Measurements from ENCODE around the gene DPEP2. TPM values are rescaled to one million over a fixed set of nuclear protein-coding genes. Genes with fewer than 3 reads are reported as not detected.

DPEP2 gene
- total RNA-seq, 1 donor from 2014 or later, result not detected

GRCh38 chr16:68021490-68021889 is 22.2 kb upstream of the DPEP2 start:
- H3K4me1 ChIP-seq (ENCODE audit: insufficient read depth, low read length), result peaks cover 17% of the 10 kb centered on the region
- H3K4me3 ChIP-seq (ENCODE audit: insufficient read depth, low read depth, low read length), result no peak overlapping the region
- no peak overlapping the region for H3K27ac Mint-ChIP-seq (ENCODE audit: unreplicated experiment)
- H3K27me3 Mint-ChIP-seq (ENCODE audit: low read depth, unreplicated experiment), result no peaks in the 10 kb centered on the region
- H3K79me2 ChIP-seq (ENCODE audit: insufficient read depth, low read length), result peaks cover 37% of the 10 kb centered on the region
- H3K9me3 Mint-ChIP-seq (ENCODE audit: unreplicated experiment), result no peaks in the 10 kb centered on the region
- H3K4me3 Mint-ChIP-seq (ENCODE audit: unreplicated experiment), result peak overlapping the region; percentile 97
- no peaks in the 10 kb centered on the region for H3K9me3 ChIP-seq (ENCODE audit: insufficient read depth, low read depth, low read length)
- no peak overlapping the region for H3K27ac ChIP-seq (ENCODE audit: low read depth, low read length)
- peak overlapping the region; percentile 96 for H3K9ac ChIP-seq (ENCODE audit: low read length)
- TF ChIP-seq EZH2 (IDR thresholded peaks at IDR 0.05; ENCODE audit: insufficient read depth, low read length) (no peak), CTCF (IDR thresholded peaks at IDR 0.05; ENCODE audit: insufficient read depth, low read depth, low read length) (no peak)
- no peaks in the 10 kb centered on the region for H3K36me3 ChIP-seq (ENCODE audit: insufficient read depth, low read length)
- no peak overlapping the region for H2AFZ ChIP-seq (ENCODE audit: low read depth, low read length)
- peaks cover 2% of the 10 kb centered on the region for H3K36me3 Mint-ChIP-seq (ENCODE audit: low read depth, unreplicated experiment)
- H3K4me2 ChIP-seq (ENCODE audit: low read length), result peak overlapping the region; percentile 90
- DNase-seq (ENCODE audit: low read depth) (no peak), FAIRE-seq (no peak)
- no peaks in the 10 kb centered on the region for H3K27me3 ChIP-seq (ENCODE audit: insufficient read depth, low read length)
- peaks cover 6% of the 10 kb centered on the region for H3K4me1 Mint-ChIP-seq (ENCODE audit: low read depth, unreplicated experiment)
- H4K20me1 ChIP-seq (ENCODE audit: insufficient read depth, low read length), result peaks cover 9% of the 10 kb centered on the region

- H3K9me3 ChIP-seq (ENCODE audit: insufficient read depth, low read depth, low read length), result no peaks in the 10 kb centered on the region
- Mint-ChIP-seq H3K4me1 (ENCODE audit: low read depth, unreplicated experiment) (peaks cover 6% of the 10 kb centered on the region), H3K27ac (ENCODE audit: unreplicated experiment) (no peak overlapping the region), H3K9me3 (ENCODE audit: unreplicated experiment) (no peaks in the 10 kb centered on the region), H3K36me3 (ENCODE audit: low read depth, unreplicated experiment) (no peaks in the 10 kb centered on the region), H3K27me3 (ENCODE audit: low read depth, unreplicated experiment) (peaks cover 5% of the 10 kb centered on the region), H3K4me3 (ENCODE audit: unreplicated experiment) (no peak overlapping the region)
- H3K4me3 ChIP-seq (ENCODE audit: insufficient read depth, low read depth, low read length), result no peak overlapping the region
- no peak overlapping the region for H2AFZ ChIP-seq (ENCODE audit: low read depth, low read length)
- H3K27ac ChIP-seq (ENCODE audit: low read depth, low read length), result no peak overlapping the region
- no peaks in the 10 kb centered on the region for H3K27me3 ChIP-seq (ENCODE audit: insufficient read depth, low read length)
- no peaks in the 10 kb centered on the region for H3K36me3 ChIP-seq (ENCODE audit: insufficient read depth, low read length)
- no peak for TF ChIP-seq EZH2 (IDR thresholded peaks at IDR 0.05; ENCODE audit: insufficient read depth, low read length)
- no peak for TF ChIP-seq CTCF (IDR thresholded peaks at IDR 0.05; ENCODE audit: insufficient read depth, low read depth, low read length)
- H3K4me1 ChIP-seq (ENCODE audit: insufficient read depth, low read length), result peaks cover 17% of the 10 kb centered on the region
- no peak overlapping the region for H3K4me2 ChIP-seq (ENCODE audit: low read length)
- peaks cover 9% of the 10 kb centered on the region for H4K20me1 ChIP-seq (ENCODE audit: insufficient read depth, low read length)
- peaks cover 31% of the 10 kb centered on the region for H3K79me2 ChIP-seq (ENCODE audit: insufficient read depth, low read length)
- DNase-seq (ENCODE audit: low read depth), result no peak
- no peak for FAIRE-seq
- H3K9ac ChIP-seq (ENCODE audit: low read length), result no peak overlapping the region
Measured at GRCh38 chr16:68019167-68019680, 19.9 kb upstream of the DPEP2 start.

GRCh38 chr16:68015681-68016080 is 16.4 kb upstream of the DPEP2 start, which contains the start of gene DPEP2NB:
TSS of gene DPEP2NB (minus strand) at chr16:68015911. CDS start at chr16:68015770, 141 bp downstream.
- Mint-ChIP-seq H3K27me3 (ENCODE audit: low read depth, unreplicated experiment) (peaks cover 8% of the 10 kb centered on the region), H3K27ac (ENCODE audit: unreplicated experiment) (no peak within 1 kb of the TSS), H3K4me1 (ENCODE audit: low read depth, unreplicated experiment) (no peaks in the 10 kb centered on the region), H3K9me3 (ENCODE audit: unreplicated experiment) (no peaks in the 10 kb centered on the region), H3K36me3 (ENCODE audit: low read depth, unreplicated experiment) (no peaks in the 10 kb centered on the region), H3K4me3 (ENCODE audit: unreplicated experiment) (no peak within 1 kb of the TSS)
- no peaks in the 10 kb centered on the region for H3K27me3 ChIP-seq (ENCODE audit: insufficient read depth, low read length)
- H3K27ac ChIP-seq (ENCODE audit: low read depth, low read length), result no peak within 1 kb of the TSS
- no peak within 1 kb of the TSS for H3K4me2 ChIP-seq (ENCODE audit: low read length)
- no peak for FAIRE-seq
- DNase-seq (ENCODE audit: low read depth), result no peak
- H3K9ac ChIP-seq (ENCODE audit: low read length), result no peak within 1 kb of the TSS
- TF ChIP-seq EZH2 (IDR thresholded peaks at IDR 0.05; ENCODE audit: insufficient read depth, low read length), result no peak
- no peak for TF ChIP-seq CTCF (IDR thresholded peaks at IDR 0.05; ENCODE audit: insufficient read depth, low read depth, low read length)
- no peaks in the 10 kb centered on the region for H3K79me2 ChIP-seq (ENCODE audit: insufficient read depth, low read length)
- H3K4me3 ChIP-seq (ENCODE audit: insufficient read depth, low read depth, low read length), result no peak within 1 kb of the TSS
- H4K20me1 ChIP-seq (ENCODE audit: insufficient read depth, low read length), result no peaks in the 10 kb centered on the region
- H2AFZ ChIP-seq (ENCODE audit: low read depth, low read length), result no peak within 1 kb of the TSS
- no peaks in the 10 kb centered on the region for H3K9me3 ChIP-seq (ENCODE audit: insufficient read depth, low read depth, low read length)
- no peaks in the 10 kb centered on the region for H3K4me1 ChIP-seq (ENCODE audit: insufficient read depth, low read length)
- no peaks in the 10 kb centered on the region for H3K36me3 ChIP-seq (ENCODE audit: insufficient read depth, low read length)
